Epithelial cell of prostate (primary cell): ENCODE data around the gene TMEM209.
"Not testable (repeated sequence)": the region's sequence is repeated elsewhere in the genome, so short reads cannot be mapped to it uniquely, and the experiment has no call there.

Experiments used
- DNase-seq: peaks from one replicate; pipeline ENCODE4 v3.0.0-alpha.2; 2011; ENCODE audit warnings: low read depth, low spot score
- H3K27ac ChIP-seq: fragments of 450-650 bp; 2 replicates; pipeline ENCODE4 v1.5.1; 2017; ENCODE audit warnings: mild to moderate bottlenecking

The TMEM209 gene

GRCh38 chr7:130131964-130132875, 73.0 kb downstream of the TMEM209 start:
- H3K27ac ChIP-seq, result no peak overlapping the region
- DNase-seq, result no peak

GRCh38 chr7:130131191-130131834, 73.9 kb downstream of the TMEM209 start:
- H3K27ac ChIP-seq, result no peak overlapping the region
- no peak for DNase-seq

GRCh38 chr7:130129011-130129411, 76.2 kb downstream of the TMEM209 start:
- no peak for DNase-seq
- no peak overlapping the region for H3K27ac ChIP-seq

GRCh38 chr7:130127821-130128317, 77.3 kb downstream of the TMEM209 start:
- no peak for DNase-seq

GRCh38 chr7:130127404-130127803, 77.8 kb downstream of the TMEM209 start:
- no peak overlapping the region for H3K27ac ChIP-seq

More at GRCh38 chr7:130127821-130128317, 77.3 kb downstream of the TMEM209 start:
- no peak overlapping the region for H3K27ac ChIP-seq

GRCh38 chr7:130126840-130127239, 78.4 kb downstream of the TMEM209 start:
- DNase-seq, H3K27ac ChIP-seq: not testable (repeated sequence)

More at GRCh38 chr7:130127404-130127803, 77.8 kb downstream of the TMEM209 start:
- no peak for DNase-seq

- H3K27ac ChIP-seq, result no peak overlapping the region
- DNase-seq, result no peak
Observed at GRCh38 chr7:130124711-130125110, 80.5 kb downstream of the TMEM209 start.

- no peak overlapping the region for H3K27ac ChIP-seq
- no peak for DNase-seq
Observed at GRCh38 chr7:130123501-130123900, 81.7 kb downstream of the TMEM209 start.

- DNase-seq, result no peak
- no peak overlapping the region for H3K27ac ChIP-seq
Observed at GRCh38 chr7:130118801-130119200, 86.4 kb downstream of the TMEM209 start.

- no peak for DNase-seq
- no peak overlapping the region for H3K27ac ChIP-seq
Observed at GRCh38 chr7:130118294-130118693, 86.9 kb downstream of the TMEM209 start.

- peak; percentile 40 for DNase-seq
- no peak overlapping the region for H3K27ac ChIP-seq
Observed at GRCh38 chr7:130114776-130115175, 90.4 kb downstream of the TMEM209 start.
